Urinary bladder (tissue), 4 donors: Measurements from ENCODE around the gene B4GALT1. TPM values are rescaled to one million over a fixed set of nuclear protein-coding genes. Genes with fewer than 3 reads are reported as not detected.
"Not testable (repeated sequence)": the region's sequence is repeated elsewhere in the genome, so short reads cannot be mapped to it uniquely, and the experiment has no call there.

Source experiments
- DNase-seq: peaks from one replicate; pipeline ENCODE4 v3.0.0-alpha.2; 2015; ENCODE audit errors: extremely low spot score
- H3K27ac ChIP-seq: one replicate; pipeline ENCODE4 v1.5.1; 2013; ENCODE audit warnings: low read depth, mild to moderate bottlenecking, moderate library complexity
- H3K36me3 ChIP-seq: one replicate; pipeline ENCODE4 v1.6.1; 2013; ENCODE audit warnings: mild to moderate bottlenecking, moderate library complexity; ENCODE audit not compliant: insufficient read depth
- H3K4me1 ChIP-seq: one replicate; pipeline ENCODE4 v1.6.1; 2013; ENCODE audit warnings: mild to moderate bottlenecking, moderate library complexity; ENCODE audit not compliant: insufficient read depth
- H3K4me3 ChIP-seq: one replicate; pipeline ENCODE4 v1.5.1; 2013; ENCODE audit warnings: low read depth, low read length
- WGBS: extraction: QIAGEN DNeasy Blood & Tissue Kit; methylation state at CpG from one replicate; pipeline ENCODE4 v1.1.7; 2013; 5-methylcytosine and 5-hydroxymethylcytosine counted together
- polyA plus RNA-seq: library from polyadenylated mRNA; stranded (reverse); fragments of 200-250 nt; gene quantifications from one replicate; pipeline ENCODE4 v1.2.3, GENCODE V29; 2013
- total RNA-seq: library from RNA; depleted of rRNA; stranded (reverse); fragments of >200 nt; gene quantifications from one replicate; pipeline ENCODE4 v1.2.3, GENCODE V29; 2014
- donor health status: healthy with polysubstance abuse.
- donor health status: healthy.

Gene B4GALT1
- total and polyA plus RNA-seq, 2 donors, result 36.4 to 57.7 TPM

GRCh38 chr9:33162721-33163311, 4.3 kb downstream of the B4GALT1 start:
- Histone ChIP-seq H3K4me3 (no peak overlapping the region), H3K4me1 (peaks cover 4% of the 10 kb centered on the region), H3K36me3 (no peaks in the 10 kb centered on the region), H3K27ac (peak overlapping the region; percentile 81)
- 58% methylated on average over 9 of the region's 9 CpGs for WGBS
- no peak for DNase-seq

- H3K4me3 ChIP-seq, result no peak overlapping the region
- H3K36me3 ChIP-seq, result no peaks in the 10 kb centered on the region
- DNase-seq, result no peak
- peak overlapping the region; percentile 92 for H3K27ac ChIP-seq
- H3K4me1 ChIP-seq, result peaks cover 7% of the 10 kb centered on the region
- 21% methylated on average over 1 of the region's 1 CpG for WGBS
Measured at GRCh38 chr9:33161589-33162132, 5.5 kb downstream of the B4GALT1 start.

- 34% methylated on average over 6 of the region's 6 CpGs for WGBS
- peaks cover 7% of the 10 kb centered on the region for H3K4me1 ChIP-seq
- no peak for DNase-seq
- H3K36me3 ChIP-seq, result no peaks in the 10 kb centered on the region
- peak overlapping the region; percentile 92 for H3K27ac ChIP-seq
- H3K4me3 ChIP-seq, result no peak overlapping the region
Measured at GRCh38 chr9:33161011-33161588, 6.0 kb downstream of the B4GALT1 start.

GRCh38 chr9:33160446-33160845, 6.7 kb downstream of the B4GALT1 start:
- not testable (repeated sequence) for DNase-seq, H3K4me1 ChIP-seq, H3K4me3 ChIP-seq, H3K36me3 ChIP-seq, H3K27ac ChIP-seq
- 84% methylated on average over 9 of the region's 9 CpGs for WGBS

- H3K4me1 ChIP-seq, result peaks cover 7% of the 10 kb centered on the region
- no peak for DNase-seq
- H3K27ac ChIP-seq, result peak overlapping the region; percentile 91
- H3K36me3 ChIP-seq, result no peaks in the 10 kb centered on the region
- H3K4me3 ChIP-seq, result no peak overlapping the region
- whole genome bisulfite sequencing, result 22% methylated on average over 1 of the region's 1 CpG
Measured at GRCh38 chr9:33159777-33160127, 7.4 kb downstream of the B4GALT1 start.

GRCh38 chr9:33158843-33159776, 8.0 kb downstream of the B4GALT1 start:
- no peak overlapping the region for H3K4me3 ChIP-seq
- 27% methylated on average over 9 of the region's 9 CpGs for WGBS
- H3K36me3 ChIP-seq, result no peaks in the 10 kb centered on the region
- H3K4me1 ChIP-seq, result peaks cover 7% of the 10 kb centered on the region
- no peak for DNase-seq
- peak overlapping the region; percentile 91 for H3K27ac ChIP-seq

GRCh38 chr9:33157960-33158842, 8.9 kb downstream of the B4GALT1 start:
- Histone ChIP-seq H3K4me1 (peaks cover 7% of the 10 kb centered on the region), H3K4me3 (no peak overlapping the region)

GRCh38 chr9:33155393-33155792, 11.7 kb downstream of the B4GALT1 start:
- no peak overlapping the region for H3K4me3 ChIP-seq
- no peak overlapping the region for H3K27ac ChIP-seq
- DNase-seq, result no peak
- H3K36me3 ChIP-seq, result peaks cover 2% of the 10 kb centered on the region
- peaks cover 7% of the 10 kb centered on the region for H3K4me1 ChIP-seq
- WGBS, result 76% methylated on average over 4 of the region's 4 CpGs

More at GRCh38 chr9:33157960-33158842, 8.9 kb downstream of the B4GALT1 start:
- WGBS, result 50% methylated on average over 6 of the region's 6 CpGs
- Histone ChIP-seq H3K27ac (peak overlapping the region; percentile 91), H3K36me3 (no peaks in the 10 kb centered on the region)
- no peak for DNase-seq

GRCh38 chr9:33154371-33154770, 12.8 kb downstream of the B4GALT1 start:
- H3K27ac ChIP-seq, result no peak overlapping the region
- H3K4me3 ChIP-seq, result no peak overlapping the region
- H3K36me3 ChIP-seq, result peaks cover 2% of the 10 kb centered on the region
- WGBS, result 60% methylated on average over 3 of the region's 3 CpGs
- DNase-seq, result no peak
- peaks cover 9% of the 10 kb centered on the region for H3K4me1 ChIP-seq

- Histone ChIP-seq H3K4me1 (peaks cover 8% of the 10 kb centered on the region), H3K4me3 (no peak overlapping the region), H3K36me3 (peaks cover 2% of the 10 kb centered on the region), H3K27ac (no peak overlapping the region)
- WGBS, result 73% methylated on average over 5 of the region's 5 CpGs
- DNase-seq, result no peak
Measured at GRCh38 chr9:33153666-33154065, 13.5 kb downstream of the B4GALT1 start.

- H3K27ac ChIP-seq, result no peak overlapping the region
- H3K4me1 ChIP-seq, result peaks cover 5% of the 10 kb centered on the region
- 80% methylated on average over 2 of the region's 2 CpGs for WGBS
- no peak for DNase-seq
- H3K4me3 ChIP-seq, result no peak overlapping the region
- peaks cover 2% of the 10 kb centered on the region for H3K36me3 ChIP-seq
Measured at GRCh38 chr9:33153001-33153400, 14.1 kb downstream of the B4GALT1 start.

GRCh38 chr9:33151601-33152000, 15.5 kb downstream of the B4GALT1 start:
- no peak overlapping the region for H3K4me3 ChIP-seq
- peaks cover 2% of the 10 kb centered on the region for H3K36me3 ChIP-seq
- WGBS, result 65% methylated on average over 2 of the region's 2 CpGs
- H3K4me1 ChIP-seq, result peaks cover 2% of the 10 kb centered on the region
- no peak for DNase-seq
- H3K27ac ChIP-seq, result no peak overlapping the region

GRCh38 chr9:33151007-33151557, 16.1 kb downstream of the B4GALT1 start:
- WGBS, result 15% methylated on average over 5 of the region's 5 CpGs
- Histone ChIP-seq H3K4me3 (no peak overlapping the region), H3K27ac (peak overlapping the region; percentile 76), H3K36me3 (peaks cover 2% of the 10 kb centered on the region), H3K4me1 (peaks cover 2% of the 10 kb centered on the region)
- no peak for DNase-seq
